AG04450 (cell line): ENCODE measurements around the gene NR5A2. TPM values are rescaled to one million over a fixed set of nuclear protein-coding genes. Genes with fewer than 3 reads are reported as not detected.

Experiments used
- CTCF ChIA-PET: fragments of 300-600, 350-600 bp; formaldehyde crosslinking; extraction: SDS; loops from one replicate; lab custom pipeline; 2022; ENCODE audit warnings: antibody characterized with exemption, inconsistent platforms; lab: Charles Lee
- POLR2A ChIA-PET: fragments of 350-600 bp; formaldehyde crosslinking; extraction: SDS; loops from one replicate; lab custom pipeline; 2021; ENCODE audit warnings: antibody characterized with exemption, inconsistent platforms; lab: Yijun Ruan, JAX
- DNase-seq: peaks from one replicate; pipeline ENCODE4 v3.0.0-alpha.2; 2011; ENCODE audit warnings: low read depth, low spot score
- H3K27ac ChIP-seq: one replicate; pipeline ENCODE4 v1.5.1; 2012; ENCODE audit warnings: low read depth, low read length, control low read depth
- H3K27me3 ChIP-seq: one replicate; pipeline ENCODE4 v1.6.0; 2012; ENCODE audit warnings: low read length; ENCODE audit not compliant: control insufficient read depth, insufficient read depth
- H3K4me3 ChIP-seq: 2 replicates; pipeline ENCODE4 v1.5.1; 2011; ENCODE audit warnings: mild to moderate bottlenecking, low read depth, low read length, control low read depth
- H3K9me3 ChIP-seq: 2 replicates; pipeline ENCODE4 v1.5.1; 2012; ENCODE audit warnings: low read length; ENCODE audit not compliant: control insufficient read depth, insufficient read depth
- CTCF ChIP-seq: IDR thresholded peaks from 2 replicates; pipeline ENCODE4 v1.5.1; 2011; ENCODE audit warnings: low read depth, low read length, control low read depth, inconsistent platforms
- polyA plus RNA-seq: library from polyadenylated mRNA; depleted of rRNA; stranded (reverse); fragments of >200 nt; gene quantifications from 2 replicates; pipeline ENCODE4 v1.2.3, GENCODE V29; 2011

Gene NR5A2
- polyA plus RNA-seq, 1 experiment, result 0.02 TPM

- H3K27me3 ChIP-seq, result peaks cover 6% of the 10 kb centered on the region
- TF ChIP-seq CTCF, result no peak
- no peak overlapping the region for H3K4me3 ChIP-seq
- H3K9me3 ChIP-seq, result no peaks in the 10 kb centered on the region
- CTCF ChIA-PET, result no interaction called here
- no peak overlapping the region for H3K27ac ChIP-seq
- no peak for DNase-seq
- POLR2A ChIA-PET, result no interaction called here
Measured at GRCh38 chr1:200095057-200095577, 67.6 kb downstream of the NR5A2 start.

GRCh38 chr1:200096774-200097173 is 69.3 kb downstream of the NR5A2 start:
- POLR2A ChIA-PET, result no interaction called here
- Histone ChIP-seq H3K27me3 (peaks cover 6% of the 10 kb centered on the region), H3K4me3 (no peak overlapping the region), H3K9me3 (no peaks in the 10 kb centered on the region), H3K27ac (no peak overlapping the region)
- TF ChIP-seq CTCF, result no peak
- CTCF ChIA-PET, result no interaction called here
- DNase-seq, result no peak

GRCh38 chr1:200099040-200099439 is 71.5 kb downstream of the NR5A2 start:
- Histone ChIP-seq H3K27ac (no peak overlapping the region), H3K4me3 (no peak overlapping the region), H3K9me3 (no peaks in the 10 kb centered on the region), H3K27me3 (peaks cover 3% of the 10 kb centered on the region)
- no peak for TF ChIP-seq CTCF
- ChIA-PET CTCF (no interaction called here), POLR2A (no interaction called here)
- no peak for DNase-seq

GRCh38 chr1:200103966-200104583 is 76.6 kb downstream of the NR5A2 start:
- POLR2A ChIA-PET, result no interaction called here

More at GRCh38 chr1:200103966-200104583, 76.6 kb downstream of the NR5A2 start:
- CTCF ChIA-PET, result no interaction called here
- H3K4me3 ChIP-seq, result no peak overlapping the region
- H3K9me3 ChIP-seq, result no peaks in the 10 kb centered on the region; the same call in 1 of the 2 replicates
- H3K27ac ChIP-seq, result no peak overlapping the region
- no peak for TF ChIP-seq CTCF
- no peaks in the 10 kb centered on the region for H3K27me3 ChIP-seq
- DNase-seq, result no peak
